Breast epithelium (tissue), 4 donors: ENCODE measurements around the gene SIK2. TPM values are rescaled to one million over a fixed set of nuclear protein-coding genes. Genes with fewer than 3 reads are reported as not detected.

Experiments
- DNase-seq, 2 donors: peaks; one replicate each; pipeline ENCODE4 v3.0.0-alpha.2; 2019; ENCODE audit warnings: low spot score in 2 of 2
- H3K27ac ChIP-seq, 2 donors: fragments of 200-600 bp; sonication (generic) in 1 of 2; one replicate each; pipeline ENCODE4 v1.5.1; 2016 to 2019; ENCODE audit warnings: mild to moderate bottlenecking in 1 of 2
- H3K27me3 ChIP-seq, 2 donors: fragments of 200-600 bp; sonication (generic) in 1 of 2; one replicate each; pipeline versions ENCODE4 v1.5.1 to v1.6.0; 2017 to 2019; ENCODE audit warnings: control low read depth in 1 of 2, mild to moderate bottlenecking in 1 of 2
- H3K36me3 ChIP-seq: fragments of 200-600 bp; one replicate; pipeline ENCODE4 v1.5.1; 2019
- H3K4me1 ChIP-seq, 2 donors: fragments of 200-600 bp; sonication (generic); one replicate each; pipeline ENCODE4 v1.5.1; 2016 to 2019; ENCODE audit warnings: control low read depth in 1 of 2
- H3K4me3 ChIP-seq, 3 donors: fragments of 200-600 bp; sonication (generic); 1 replicate in 2 of 3; 2 replicates in 1 of 3; pipeline ENCODE4 v1.5.1; 2016 to 2019; ENCODE audit warnings: mild to moderate bottlenecking in 3 of 3, moderate library complexity in 2 of 3
- H3K9me3 ChIP-seq, 2 donors: fragments of 200-600 bp; sonication (generic) in 1 of 2; one replicate each; pipeline ENCODE4 v1.5.1; 2016 to 2019; ENCODE audit warnings: control low read depth in 1 of 2
- CTCF ChIP-seq, 3 donors: fragments of 450-650 bp; IDR thresholded peaks; one replicate each; pipeline ENCODE4 v1.5.1; 2016 to 2017; ENCODE audit warnings: antibody characterized with exemption in 3 of 3, mild to moderate bottlenecking in 3 of 3, moderate library complexity in 3 of 3
- POLR2A ChIP-seq: fragments of 450-650 bp; IDR thresholded peaks from one replicate; pipeline ENCODE4 v1.6.1; 2016; ENCODE audit warnings: antibody characterized with exemption, mild to moderate bottlenecking, moderate library complexity
- POLR2AphosphoS5 ChIP-seq, 3 donors: sonication (generic); formaldehyde crosslinking; IDR thresholded peaks; one replicate each; pipeline ENCODE4 v1.6.1; 2017; ENCODE audit warnings: antibody characterized with exemption in 3 of 3
- intact Hi-C: fragments of 100-400 bp; cut with DNase I; formaldehyde crosslinking; loops from one replicate; pipeline ENCODE4 v1.15.1; 2023; ENCODE audit warnings: low total_unique reads
- total RNA-seq, 3 donors: library from RNA; depleted of rRNA; stranded (reverse); fragments of >200 nt; gene quantifications; one replicate each; pipeline ENCODE4 v1.1.0, GENCODE V29; 2016

The SIK2 gene
- total RNA-seq, 3 donors from 2014 or later: 19.0 to 56.6 (median 30.7) TPM

GRCh38 chr11:111693224-111693937 lies 91.1 kb downstream of the SIK2 start:
- Histone ChIP-seq H3K27ac (no peak overlapping the region), H3K4me3 (no peak overlapping the region), H3K27me3 (no peaks in the 10 kb centered on the region), H3K9me3 (no peaks in the 10 kb centered on the region), H3K4me1 (no peaks in the 10 kb centered on the region), H3K36me3 (peaks cover 4% of the 10 kb centered on the region)
- DNase-seq: no peak
- no peak for TF ChIP-seq POLR2AphosphoS5 (IDR thresholded peaks at IDR 0.05)
- no peak for TF ChIP-seq POLR2A
- no peak for TF ChIP-seq CTCF (IDR thresholded peaks at IDR 0.05)
- intact Hi-C loops: no loop called here

GRCh38 chr11:111694851-111695250 lies 92.6 kb downstream of the SIK2 start:
- H3K9me3 ChIP-seq: no peaks in the 10 kb centered on the region
- no peak overlapping the region for H3K27ac ChIP-seq
- H3K27me3 ChIP-seq: no peaks in the 10 kb centered on the region
- DNase-seq: no peak
- intact Hi-C loops: no loop called here
- no peaks in the 10 kb centered on the region for H3K36me3 ChIP-seq
- no peak overlapping the region for H3K4me3 ChIP-seq
- TF ChIP-seq POLR2A: no peak
- no peak for TF ChIP-seq POLR2AphosphoS5 (IDR thresholded peaks at IDR 0.05)
- no peak for TF ChIP-seq CTCF (IDR thresholded peaks at IDR 0.05)
- H3K4me1 ChIP-seq: no peaks in the 10 kb centered on the region

GRCh38 chr11:111696556-111696955 lies 94.3 kb downstream of the SIK2 start:
- TF ChIP-seq CTCF (IDR thresholded peaks at IDR 0.05): no peak
- TF ChIP-seq POLR2A: no peak
- TF ChIP-seq POLR2AphosphoS5 (IDR thresholded peaks at IDR 0.05): no peak
- DNase-seq: no peak
- Histone ChIP-seq H3K9me3 (no peaks in the 10 kb centered on the region), H3K36me3 (no peaks in the 10 kb centered on the region), H3K4me1 (no peaks in the 10 kb centered on the region), H3K4me3 (no peak overlapping the region), H3K27ac (no peak overlapping the region), H3K27me3 (no peaks in the 10 kb centered on the region)
- intact Hi-C loops: no loop called here

GRCh38 chr11:111697933-111698371 lies 95.7 kb downstream of the SIK2 start:
- no peak for DNase-seq
- no peak overlapping the region for H3K27ac ChIP-seq
- no peaks in the 10 kb centered on the region for H3K4me1 ChIP-seq
- H3K27me3 ChIP-seq: no peaks in the 10 kb centered on the region
- intact Hi-C loops: no loop called here
- H3K36me3 ChIP-seq: no peaks in the 10 kb centered on the region
- no peak for TF ChIP-seq POLR2AphosphoS5 (IDR thresholded peaks at IDR 0.05)
- TF ChIP-seq CTCF (IDR thresholded peaks at IDR 0.05): no peak
- no peak for TF ChIP-seq POLR2A
- no peak overlapping the region for H3K4me3 ChIP-seq
- H3K9me3 ChIP-seq: no peaks in the 10 kb centered on the region

GRCh38 chr11:111698852-111699559 lies 96.8 kb downstream of the SIK2 start:
- no peak for DNase-seq
- Histone ChIP-seq H3K36me3 (no peaks in the 10 kb centered on the region), H3K27ac (no peak overlapping the region), H3K9me3 (no peaks in the 10 kb centered on the region), H3K4me3 (no peak overlapping the region), H3K4me1 (no peaks in the 10 kb centered on the region), H3K27me3 (no peaks in the 10 kb centered on the region)
- intact Hi-C loops: no loop called here
- TF ChIP-seq POLR2AphosphoS5 (IDR thresholded peaks at IDR 0.05): no peak
- no peak for TF ChIP-seq CTCF (IDR thresholded peaks at IDR 0.05)
- TF ChIP-seq POLR2A: no peak
